Measurements from ENCODE around the gene SKOR1.

The SKOR1 gene

GRCh38 chr15:67796196-67797127, 28.8 kb upstream of the SKOR1 start:
- no peak for DNase-seq (ENCODE audit: low spot score)

GRCh38 chr15:67799801-67800205, 25.5 kb upstream of the SKOR1 start:
- no peak for DNase-seq (ENCODE audit: low spot score)

- DNase-seq (ENCODE audit: low spot score): no peak
These were observed 24.2 kb upstream of the SKOR1 start for GRCh38 chr15:67801142-67801541.

DNA sequence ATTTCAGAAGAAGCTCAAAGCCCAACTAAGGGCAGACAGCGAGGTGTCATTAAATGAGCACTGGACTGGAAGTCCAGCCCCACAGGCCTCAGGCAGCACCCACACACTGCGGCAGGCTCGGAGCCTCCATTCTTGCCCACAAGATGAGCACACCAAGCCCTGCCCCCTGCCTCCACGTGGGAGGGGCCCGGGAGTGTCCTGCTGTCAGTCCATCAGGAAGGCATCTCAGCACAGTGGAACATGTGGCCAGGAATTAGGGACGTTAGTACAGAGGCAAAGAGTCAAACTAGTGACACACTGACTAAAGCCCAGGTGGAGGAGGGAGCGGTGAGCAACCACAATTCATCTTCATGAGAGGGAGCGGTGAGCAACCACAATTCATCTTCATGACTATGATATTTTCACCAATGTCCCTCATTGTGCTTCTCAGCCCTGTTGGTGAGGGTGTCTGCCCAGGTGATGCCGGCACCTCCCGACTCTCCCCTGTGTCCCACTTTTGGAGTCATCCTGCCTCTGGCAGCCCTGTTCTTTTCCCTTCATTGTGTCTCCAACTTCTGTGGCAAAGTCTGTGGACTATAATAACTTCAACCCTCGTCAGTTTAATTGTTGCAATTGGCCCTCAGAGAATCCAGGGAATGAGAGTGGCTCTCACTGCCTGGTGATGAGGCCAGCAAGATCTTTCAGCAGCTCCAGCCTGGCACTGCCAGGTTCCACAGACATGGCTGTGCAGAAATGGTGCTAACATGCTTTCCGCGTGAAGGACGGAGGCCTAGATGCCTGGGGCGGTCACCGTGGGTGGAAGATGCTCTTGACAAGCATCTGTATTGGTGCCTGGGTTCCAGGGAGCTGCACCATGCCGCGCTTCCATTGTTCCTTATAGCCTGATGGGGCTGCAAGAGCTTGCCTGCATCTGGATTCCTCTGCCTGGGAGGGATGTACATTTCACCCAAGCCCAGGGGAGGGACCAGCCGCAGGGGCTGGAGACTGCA, 23.1 kb upstream of the SKOR1 start:
- DNase-seq (ENCODE audit: low spot score): no peak

DNA sequence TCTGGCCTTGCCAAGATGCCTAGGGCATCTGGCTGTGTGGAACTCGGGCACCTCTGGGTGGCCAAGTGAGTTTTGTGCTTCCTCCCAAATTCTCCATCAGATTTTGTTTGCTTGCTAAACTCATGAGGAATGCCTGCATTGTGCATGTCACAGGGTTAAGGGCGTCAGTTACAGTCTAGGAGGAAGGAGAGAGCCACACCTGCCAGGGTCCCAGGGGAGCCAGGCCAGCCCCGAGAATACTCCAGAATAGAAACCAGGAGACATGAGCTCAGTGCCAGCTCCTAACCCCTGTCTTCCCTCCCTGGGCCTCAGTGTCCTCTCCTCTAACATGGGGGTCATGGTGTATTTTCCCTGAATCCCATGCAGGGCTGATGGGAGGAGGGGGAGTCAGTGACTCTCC, 22.0 kb upstream of the SKOR1 start:
- no peak for DNase-seq (ENCODE audit: low spot score)

GRCh38 chr15:67803996-67804843, 21.1 kb upstream of the SKOR1 start:
- no peak for DNase-seq (ENCODE audit: low spot score)

- DNase-seq (ENCODE audit: low spot score): no peak
These were observed 20.2 kb upstream of the SKOR1 start for GRCh38 chr15:67805008-67805665.

- no peak for DNase-seq (ENCODE audit: low spot score)
These were observed 19.4 kb upstream of the SKOR1 start for GRCh38 chr15:67805666-67806516.

- no peak for DNase-seq (ENCODE audit: low spot score)
These were observed 18.8 kb upstream of the SKOR1 start for GRCh38 chr15:67806536-67806935.

GRCh38 chr15:67807141-67807540, 18.2 kb upstream of the SKOR1 start:
- DNase-seq (ENCODE audit: low spot score): no peak

GRCh38 chr15:67807836-67808235, 17.5 kb upstream of the SKOR1 start:
- DNase-seq (ENCODE audit: low spot score): no peak

DNA sequence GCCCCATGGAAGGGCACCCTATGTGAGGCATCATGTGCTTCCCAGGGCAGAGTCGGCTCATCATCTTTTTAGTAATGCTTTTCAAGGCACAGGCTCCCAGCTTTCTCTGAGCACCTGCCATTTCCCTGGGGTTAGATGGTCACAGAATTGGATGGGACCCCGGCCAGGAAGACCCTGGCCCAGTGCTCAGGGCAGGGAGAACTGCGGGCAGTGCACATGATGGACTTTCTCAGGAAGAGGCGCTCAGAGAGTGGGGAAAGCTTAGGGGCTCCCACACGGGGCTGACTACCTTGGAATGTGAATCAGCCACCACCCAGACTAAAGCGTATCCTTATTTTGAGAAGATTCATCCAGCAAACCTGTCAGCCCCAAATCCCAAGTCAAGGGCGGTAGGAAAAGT, 16.5 kb upstream of the SKOR1 start:
- no peak for DNase-seq (ENCODE audit: low spot score)

- DNase-seq (ENCODE audit: low spot score): no peak
These were observed 15.9 kb upstream of the SKOR1 start for GRCh38 chr15:67809441-67809840.

- no peak for DNase-seq (ENCODE audit: low spot score)
These were observed 15.4 kb upstream of the SKOR1 start for GRCh38 chr15:67809866-67810265.

DNA sequence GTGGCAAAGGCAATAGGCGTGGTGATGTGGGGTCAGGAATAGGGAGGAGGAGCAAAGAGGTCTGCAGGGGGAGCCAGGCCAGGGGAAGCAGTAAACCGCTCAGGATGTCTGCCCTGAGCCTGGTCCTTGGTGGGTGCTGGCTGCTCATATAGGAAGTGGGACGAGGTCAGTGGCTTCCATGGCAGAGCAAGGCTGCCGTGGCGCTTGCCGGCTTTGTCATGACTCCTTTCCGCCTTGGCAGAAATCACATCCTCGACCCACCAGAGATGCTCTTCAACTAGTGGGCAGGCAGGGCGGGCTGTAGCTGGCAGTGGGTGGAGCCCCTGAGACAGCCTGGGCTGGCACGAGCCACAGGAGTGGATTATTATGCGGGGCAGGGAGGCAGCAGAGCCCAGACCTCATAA, 13.1 kb upstream of the SKOR1 start:
- no peak for DNase-seq (ENCODE audit: low spot score)

- no peak for DNase-seq (ENCODE audit: low spot score)
These were observed 12.1 kb upstream of the SKOR1 start for GRCh38 chr15:67813104-67813634.

DNA sequence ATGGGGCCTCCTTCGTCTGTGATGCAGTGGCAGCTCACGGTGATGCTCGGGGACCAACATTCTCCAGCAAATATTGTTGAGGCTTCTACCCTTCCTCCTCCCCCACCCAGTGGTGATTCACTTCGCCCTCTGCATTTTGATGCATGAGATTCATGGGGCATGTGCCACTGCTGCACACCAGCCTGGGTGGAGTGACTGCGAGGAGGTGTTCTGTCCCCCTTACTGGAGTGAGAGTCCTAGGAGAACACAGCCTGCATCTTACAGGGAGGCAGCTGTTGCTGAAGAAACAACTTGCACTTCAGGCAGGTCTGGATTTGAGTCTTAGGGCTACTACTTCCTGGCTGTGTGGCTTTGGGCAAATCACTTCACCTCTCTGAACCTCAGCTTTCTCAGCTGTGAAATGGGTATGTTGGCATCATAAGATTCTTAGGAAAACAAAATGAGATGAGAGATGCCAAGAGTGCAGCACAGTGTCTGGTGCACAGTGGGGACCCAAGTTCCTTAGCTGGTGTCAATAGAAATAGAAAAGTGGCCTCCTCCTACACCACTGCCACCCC, 10.2 kb upstream of the SKOR1 start:
- DNase-seq (ENCODE audit: low spot score): no peak

- no peak for DNase-seq (ENCODE audit: low spot score)
These were observed 8.6 kb upstream of the SKOR1 start for GRCh38 chr15:67816668-67817067.

DNA sequence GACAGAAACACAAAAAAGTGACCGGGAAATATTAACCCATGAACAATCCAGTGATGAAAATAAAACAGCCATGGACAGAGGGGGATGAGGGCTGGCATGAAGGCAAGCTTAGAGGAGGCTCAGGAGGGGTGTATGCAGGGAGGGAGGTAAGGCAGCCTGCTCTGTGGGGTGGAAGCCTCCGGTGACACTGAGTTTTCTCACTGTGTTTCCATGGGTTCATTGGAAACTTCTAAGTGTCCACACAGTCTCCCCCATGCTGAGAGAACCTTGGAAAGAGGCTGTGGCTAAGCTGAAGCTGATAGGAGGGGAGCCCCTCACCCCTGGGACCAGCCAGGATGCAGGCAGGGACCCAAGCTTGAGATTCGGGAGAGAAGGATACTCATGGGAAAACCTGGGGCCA, 6.8 kb upstream of the SKOR1 start:
- DNase-seq (ENCODE audit: low spot score): no peak

DNA sequence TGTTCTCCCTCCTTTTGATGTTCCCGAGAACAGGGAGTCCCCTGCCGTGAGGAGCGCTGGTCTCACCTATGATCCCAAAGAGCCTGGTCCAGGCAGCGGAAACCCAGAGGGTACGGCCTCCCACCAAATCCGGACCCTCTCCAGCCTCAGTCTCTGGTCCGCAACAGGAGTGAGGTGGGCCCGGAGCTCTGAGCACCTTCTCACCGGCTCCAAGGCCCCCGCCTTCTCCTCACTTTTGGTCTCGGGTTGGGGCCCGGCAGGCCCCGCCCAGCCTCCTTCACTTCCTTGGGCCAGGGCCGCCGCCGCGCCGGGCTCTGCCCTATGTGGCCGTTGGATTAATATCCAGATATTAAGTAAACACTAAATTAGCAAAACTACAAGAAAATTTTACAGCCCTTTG, 5.7 kb upstream of the SKOR1 start:
- no peak for DNase-seq (ENCODE audit: low spot score)

All from CD4-positive, alpha-beta T cell treated with Interleukin-2 at 100 ng/mL for 4 hours (primary cell).